Measurements from ENCODE around the gene SMAD4. TPM values are rescaled to one million over a fixed set of nuclear protein-coding genes. Genes with fewer than 3 reads are reported as not detected.

SMAD4 gene
- total RNA-seq, 3 donors from 2014 or later, result 96.2 to 155 (median 102) TPM

DNA sequence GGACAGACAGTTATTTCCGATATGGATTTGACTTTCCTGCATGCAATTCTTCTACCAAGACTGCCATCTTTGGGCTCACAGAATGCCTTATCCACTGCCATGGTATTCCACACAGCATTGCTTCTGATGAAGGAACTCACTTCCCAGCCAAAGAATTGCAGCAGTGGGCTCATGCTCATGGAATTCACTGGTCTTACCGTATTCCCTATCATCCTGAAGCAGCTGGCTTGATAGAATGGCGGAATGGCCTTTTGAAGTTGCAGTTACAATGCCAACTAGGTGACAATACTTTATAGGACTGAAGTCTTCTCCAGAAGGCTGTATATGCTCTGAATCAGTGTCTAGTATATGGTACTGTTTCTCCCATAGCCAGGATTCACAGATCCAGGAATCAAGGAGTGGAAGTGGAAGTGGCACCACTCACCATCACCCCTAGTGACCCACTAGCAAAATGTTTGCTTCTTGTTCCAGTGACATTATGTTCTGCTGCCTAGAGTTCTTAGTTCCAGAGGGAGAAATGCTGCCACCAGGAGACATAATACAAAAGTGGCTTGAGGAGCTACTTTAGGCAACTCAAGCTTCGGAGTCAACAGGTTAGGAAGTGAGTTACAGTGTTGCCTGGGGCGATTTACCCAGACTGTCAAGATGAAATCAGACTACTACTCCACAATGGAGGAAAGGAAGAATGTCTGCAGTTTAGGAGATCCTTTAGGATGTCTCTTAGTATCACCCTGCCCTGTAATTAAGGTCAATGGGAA is 23.8 kb upstream of the SMAD4 start:
- no peaks in the 10 kb centered on the region for H3K36me3 ChIP-seq
- H3K4me1 ChIP-seq, result no peaks in the 10 kb centered on the region
- no peak overlapping the region for H3K27ac ChIP-seq
- intact Hi-C loops (cut with DNase I; ENCODE audit: low total_unique reads), result no loop called here
- no peaks in the 10 kb centered on the region for H3K9me3 ChIP-seq
- DNase-seq (ENCODE audit: low spot score in 2 of 2), result no peak
- no peak overlapping the region for H3K4me3 ChIP-seq
- H3K27me3 ChIP-seq, result no peaks in the 10 kb centered on the region
- TF ChIP-seq POLR2AphosphoS5 (IDR thresholded peaks at IDR 0.05), result no peak
- TF ChIP-seq CTCF (IDR thresholded peaks at IDR 0.05), result no peak
- TF ChIP-seq POLR2A (IDR thresholded peaks at IDR 0.05), result no peak

DNA sequence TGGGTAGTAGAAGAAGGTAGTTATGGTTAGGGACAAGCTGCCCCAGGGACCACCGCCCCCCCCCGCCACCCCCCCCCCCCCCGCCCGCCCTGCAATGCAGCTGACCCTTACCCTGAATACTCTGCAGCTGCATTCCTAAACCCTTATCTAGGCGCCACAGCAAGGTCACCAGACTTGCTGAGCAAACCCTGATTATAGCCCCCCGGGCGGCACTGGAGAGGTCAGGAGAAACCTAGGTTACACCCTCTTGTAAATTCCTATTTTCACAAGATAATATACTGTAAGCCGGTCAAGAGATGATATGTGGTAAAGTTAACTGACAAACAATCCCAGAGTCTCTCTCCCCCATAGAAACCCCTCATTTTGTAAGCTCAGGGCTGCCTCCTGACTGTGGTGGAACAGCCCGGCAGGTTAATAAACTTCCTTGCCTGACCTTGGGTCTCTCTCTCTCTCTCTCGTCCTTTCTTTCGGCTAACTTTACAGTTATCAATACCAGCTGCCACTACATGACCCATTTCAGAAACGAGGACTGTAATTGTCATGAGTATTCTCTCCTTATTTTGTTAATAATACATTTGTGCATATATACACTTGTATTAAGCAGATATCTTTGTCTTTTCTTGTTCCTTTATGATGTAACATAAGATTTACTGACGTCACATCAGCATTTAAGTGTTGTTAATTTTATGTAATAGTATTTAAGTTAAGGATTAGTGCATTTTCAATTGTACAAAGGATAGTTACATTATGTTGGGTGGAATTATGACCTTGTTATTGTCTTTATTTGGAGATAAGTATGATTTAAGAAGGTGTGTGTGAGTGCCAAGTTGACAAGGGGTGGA is 22.8 kb upstream of the SMAD4 start:
- H3K9me3 ChIP-seq, result no peaks in the 10 kb centered on the region
- no peaks in the 10 kb centered on the region for H3K27me3 ChIP-seq
- DNase-seq (ENCODE audit: low spot score in 2 of 2), result no peak
- intact Hi-C loops (cut with DNase I; ENCODE audit: low total_unique reads), result no loop called here
- no peaks in the 10 kb centered on the region for H3K36me3 ChIP-seq
- H3K27ac ChIP-seq, result no peak overlapping the region
- TF ChIP-seq POLR2AphosphoS5 (IDR thresholded peaks at IDR 0.05) (no peak), POLR2A (IDR thresholded peaks at IDR 0.05) (no peak), CTCF (IDR thresholded peaks at IDR 0.05) (no peak)
- no peak overlapping the region for H3K4me3 ChIP-seq
- H3K4me1 ChIP-seq, result no peaks in the 10 kb centered on the region

DNA sequence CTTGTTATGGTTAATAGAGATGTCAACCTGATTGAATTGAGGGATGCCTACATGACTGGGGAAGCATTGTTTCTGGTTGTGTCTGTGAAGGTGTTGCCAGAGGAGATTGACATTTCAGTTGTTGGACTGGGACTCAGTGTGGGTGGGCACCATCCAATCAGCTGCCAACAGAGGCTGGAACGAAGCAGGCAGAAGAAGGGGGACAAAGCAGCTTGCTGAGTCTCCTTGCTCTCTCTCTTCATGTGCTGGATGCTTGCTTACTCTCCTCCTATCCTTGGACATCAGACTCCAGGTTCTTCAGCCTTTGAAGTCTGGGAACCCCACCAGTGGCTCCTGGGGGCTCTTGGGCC is 22.2 kb upstream of the SMAD4 start:
- no peak for DNase-seq (ENCODE audit: low spot score in 2 of 2)
- no peak overlapping the region for H3K4me3 ChIP-seq
- no peak for TF ChIP-seq POLR2AphosphoS5 (IDR thresholded peaks at IDR 0.05)
- no peak for TF ChIP-seq POLR2A (IDR thresholded peaks at IDR 0.05)
- no peak for TF ChIP-seq CTCF (IDR thresholded peaks at IDR 0.05)
- H3K36me3 ChIP-seq, result no peaks in the 10 kb centered on the region
- intact Hi-C loops (cut with DNase I; ENCODE audit: low total_unique reads), result no loop called here
- no peaks in the 10 kb centered on the region for H3K27me3 ChIP-seq
- H3K9me3 ChIP-seq, result no peaks in the 10 kb centered on the region
- H3K4me1 ChIP-seq, result no peaks in the 10 kb centered on the region
- H3K27ac ChIP-seq, result no peak overlapping the region

- intact Hi-C loops (cut with DNase I; ENCODE audit: low total_unique reads), result no loop called here
- no peak overlapping the region for H3K4me3 ChIP-seq
- no peaks in the 10 kb centered on the region for H3K4me1 ChIP-seq
Measured at GRCh38 chr18:51009072-51009471, 20.9 kb upstream of the SMAD4 start.

More at GRCh38 chr18:51009072-51009471, 20.9 kb upstream of the SMAD4 start:
- Histone ChIP-seq H3K27me3 (no peaks in the 10 kb centered on the region), H3K36me3 (no peaks in the 10 kb centered on the region), H3K27ac (no peak overlapping the region), H3K9me3 (no peaks in the 10 kb centered on the region)
- TF ChIP-seq CTCF (IDR thresholded peaks at IDR 0.05), result no peak
- no peak for TF ChIP-seq POLR2AphosphoS5 (IDR thresholded peaks at IDR 0.05)
- TF ChIP-seq POLR2A (IDR thresholded peaks at IDR 0.05), result no peak
- DNase-seq (ENCODE audit: low spot score in 2 of 2), result no peak
